NCI-H1694 treated with DMSO at 0.1 percent for 48 hours (cell line): ENCODE results near the gene HYI.
A peak's percentile ranks its signal among the peaks of the same experiment; 100 is the strongest.
"Not testable (repeated sequence)": the region's sequence is repeated elsewhere in the genome, so short reads cannot be mapped to it uniquely, and the experiment has no call there.

Source experiments
- DNase-seq: peaks from one replicate; lab custom pipeline; 2025; lab: John Stamatoyannopoulos, UW

The HYI gene

DNA sequence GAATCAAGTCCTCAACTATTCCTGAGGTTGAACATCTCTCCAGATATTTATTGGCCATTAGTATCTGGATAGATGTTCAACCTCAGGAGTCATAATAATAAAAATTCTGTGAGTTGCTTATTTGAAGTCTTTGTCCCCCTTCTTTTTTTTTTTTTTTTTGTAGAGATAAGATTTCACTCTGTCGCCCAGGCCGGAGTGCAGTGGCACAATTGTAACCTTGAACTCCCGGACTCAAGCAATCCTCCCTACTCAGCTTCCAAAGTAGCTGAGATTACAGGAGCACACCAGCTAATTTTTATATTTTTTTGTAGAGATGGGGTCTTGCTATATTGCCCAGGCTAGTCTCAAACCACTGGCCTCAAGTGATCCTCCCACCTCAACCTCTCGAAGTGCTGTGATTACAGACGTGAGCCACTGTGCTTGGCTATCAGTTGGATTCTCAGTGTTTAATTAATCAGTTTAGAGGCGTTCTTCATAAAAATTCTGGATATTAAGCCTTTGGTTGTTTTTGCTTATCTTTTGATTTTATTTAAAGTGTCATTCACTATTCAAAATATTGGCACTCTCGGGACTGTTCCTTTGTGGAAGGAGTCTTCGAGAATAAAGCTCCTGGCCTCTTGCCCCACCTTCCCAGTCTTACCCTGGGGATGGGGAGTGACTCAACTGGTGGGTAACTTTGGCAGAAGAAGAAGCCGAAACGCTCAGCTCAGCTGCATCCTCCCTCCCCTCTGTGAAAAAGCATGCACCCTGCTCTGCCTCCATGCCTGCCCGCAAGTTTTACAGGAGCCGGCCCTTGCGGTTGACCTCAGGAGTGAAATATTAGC, 11.2 kb upstream of the HYI start:
- DNase-seq = no peak

DNA sequence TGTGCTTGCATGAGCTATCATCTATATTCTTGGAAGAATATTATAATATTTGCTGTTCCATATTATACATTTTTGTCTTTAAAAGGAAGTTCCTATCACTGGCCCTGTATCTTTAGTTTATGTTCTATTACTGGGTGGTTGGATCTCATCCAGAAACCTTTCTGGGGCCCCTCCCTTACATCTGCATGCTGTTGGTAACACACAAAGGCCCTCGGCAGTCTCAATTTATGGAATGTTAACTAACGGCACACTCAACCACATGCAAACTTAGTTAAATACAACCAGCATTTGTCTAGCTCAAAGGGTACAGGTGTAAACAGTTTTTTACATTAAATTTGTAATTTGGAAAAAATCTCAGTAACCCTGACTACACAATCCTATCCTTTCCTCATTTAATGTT, 9.7 kb upstream of the HYI start:
- DNase-seq = peak; percentile 4

DNA sequence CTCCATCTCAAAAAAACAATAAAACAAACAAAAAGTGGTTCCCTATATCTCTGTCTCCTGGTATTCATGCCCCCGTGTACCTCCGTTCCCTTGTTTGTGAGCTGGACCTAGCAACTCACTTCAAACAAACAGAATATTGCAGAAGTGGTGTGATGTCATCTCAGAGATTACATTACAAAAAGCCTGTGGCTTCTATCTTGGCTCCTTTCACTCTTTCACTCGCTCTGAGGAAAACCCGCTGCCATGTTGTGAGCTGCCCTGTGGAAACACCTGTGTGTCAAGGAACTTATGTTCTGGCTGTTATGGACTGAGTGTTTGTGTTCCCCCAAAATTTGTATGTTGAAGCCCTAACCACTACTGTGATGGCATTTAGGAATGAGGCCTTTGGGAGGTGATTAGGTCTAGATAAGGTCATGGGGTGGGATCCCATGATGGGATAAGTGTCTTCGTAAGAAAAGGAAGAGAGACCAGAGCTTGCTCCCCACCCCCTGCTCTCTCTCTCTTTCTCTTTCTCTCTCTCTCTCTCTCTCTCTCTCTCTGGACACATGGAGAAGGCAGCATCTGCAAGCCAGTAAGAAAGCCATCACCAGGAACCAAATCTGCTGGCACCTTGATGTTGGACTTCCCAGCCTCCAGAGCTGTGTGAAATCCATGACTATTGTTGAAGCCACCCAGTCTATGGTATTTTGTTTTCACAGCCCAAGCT, 7.4 kb upstream of the HYI start:
- DNase-seq = no peak

DNA sequence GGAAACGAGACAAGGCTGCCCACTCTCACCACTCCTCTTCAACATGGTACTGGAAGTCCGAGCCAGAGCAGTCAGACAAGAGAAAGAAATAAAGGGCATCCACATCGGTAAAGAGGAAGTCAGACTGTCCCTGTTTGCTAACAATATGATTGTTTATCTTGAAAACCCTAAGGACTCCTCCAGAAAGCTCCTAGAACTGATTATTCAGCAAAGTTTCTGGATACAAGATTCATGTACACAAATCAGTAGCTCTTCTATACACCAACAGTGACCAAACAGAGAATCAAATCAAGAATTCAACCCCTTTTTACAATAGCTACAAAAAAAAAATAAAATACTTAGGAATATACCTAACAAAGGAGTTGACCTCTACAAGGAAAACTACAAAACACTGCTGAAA, 4.6 kb upstream of the HYI start:
- not testable (repeated sequence) for DNase-seq

DNA sequence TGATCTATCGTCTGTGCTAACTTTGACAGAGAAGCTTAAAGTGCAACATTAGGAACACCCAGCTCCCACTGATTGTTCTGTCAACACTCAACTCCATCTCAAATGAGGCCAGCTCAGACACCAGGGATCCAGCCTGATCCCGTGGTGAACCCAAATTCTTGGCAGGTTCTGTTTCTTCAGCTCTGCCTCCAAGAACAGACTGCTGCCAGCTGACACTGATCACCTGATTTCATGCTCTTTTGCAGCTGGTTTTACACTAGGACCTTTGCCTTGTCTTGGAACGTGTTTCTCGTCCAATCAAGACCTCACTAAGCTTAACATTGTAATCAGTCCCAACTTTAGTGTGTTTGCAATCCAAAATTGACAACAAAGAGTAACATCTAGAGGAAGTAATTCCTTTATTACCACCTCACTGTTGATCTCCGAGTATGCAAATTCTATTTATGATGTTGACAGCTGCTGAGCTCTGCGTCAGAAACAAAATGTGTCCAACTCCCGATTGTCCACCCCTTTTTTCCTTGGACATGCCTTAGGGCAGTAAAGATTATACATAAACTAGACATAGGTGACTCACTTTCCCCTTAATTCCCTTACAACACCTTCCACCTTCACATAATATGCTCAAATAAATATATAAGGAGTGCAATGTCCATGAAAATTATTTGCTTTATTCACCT, 1.6 kb upstream of the HYI start:
- DNase-seq = no peak

DNA sequence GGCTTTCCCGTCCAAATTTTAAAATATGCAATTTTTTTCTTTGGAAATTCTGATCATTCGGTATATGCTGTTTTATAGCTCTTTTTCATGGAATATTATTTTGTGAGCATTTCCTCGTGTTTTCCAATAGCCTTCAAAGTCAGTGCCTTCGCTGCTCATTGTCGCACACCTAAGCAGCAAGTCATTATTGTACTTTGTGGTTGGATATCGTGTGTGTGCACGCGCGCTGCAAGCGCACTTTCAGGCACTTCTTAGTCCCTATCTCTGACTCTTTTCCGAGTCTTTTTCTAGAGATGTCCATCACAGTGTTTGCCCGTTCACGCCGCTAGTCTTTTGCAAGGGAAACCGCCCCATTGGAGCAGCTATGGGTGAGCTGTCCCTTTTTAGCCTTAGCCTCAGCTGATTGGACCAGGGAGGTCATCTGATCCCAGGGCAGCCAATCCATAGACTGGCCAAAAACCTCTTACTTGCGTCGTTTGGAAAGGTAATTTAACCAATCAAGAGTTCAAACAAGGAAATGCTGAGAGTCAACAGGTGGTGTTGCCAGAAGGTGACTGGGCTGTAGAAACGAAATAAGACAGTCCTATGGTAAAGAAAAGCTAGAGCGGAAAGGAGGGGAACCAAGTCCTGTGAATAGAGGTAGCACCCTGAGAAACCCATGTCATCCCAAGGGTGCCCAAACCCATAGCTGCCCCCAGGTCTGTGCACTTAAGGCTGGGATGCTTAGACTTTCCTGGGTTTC, 710 bp upstream of the HYI start:
- no peak for DNase-seq

DNA sequence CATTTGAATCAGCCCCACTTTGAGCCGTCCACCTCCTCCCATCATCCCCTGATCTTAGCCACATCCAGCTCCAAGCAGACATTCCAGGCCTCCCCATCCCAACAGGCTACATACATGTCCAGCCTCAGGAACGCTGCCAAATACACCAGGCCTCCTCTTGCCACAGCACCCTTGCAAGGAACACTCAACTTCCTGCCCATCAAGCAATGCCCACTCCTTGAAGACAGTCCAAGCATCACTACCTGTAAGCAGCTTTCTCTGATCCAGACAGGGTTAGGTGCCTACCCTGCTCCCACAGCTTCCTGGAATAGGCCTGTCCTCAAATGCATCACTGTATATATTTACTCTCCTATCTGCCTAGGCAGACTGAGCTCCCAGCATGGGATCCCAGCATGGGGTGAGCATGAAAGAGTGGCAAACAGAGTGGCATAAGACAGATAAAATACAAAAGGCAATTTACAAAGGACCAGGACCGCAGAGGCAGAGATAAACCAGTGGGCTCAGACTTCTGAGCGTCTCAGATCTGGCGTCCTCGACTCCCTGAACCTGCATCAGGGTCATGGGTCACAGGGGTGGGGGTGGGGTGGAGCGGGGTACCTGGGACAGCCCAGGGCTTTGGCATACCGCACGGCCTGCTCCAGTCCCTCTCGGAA, 816 bp downstream of the HYI start:
- DNase-seq = no peak

DNA sequence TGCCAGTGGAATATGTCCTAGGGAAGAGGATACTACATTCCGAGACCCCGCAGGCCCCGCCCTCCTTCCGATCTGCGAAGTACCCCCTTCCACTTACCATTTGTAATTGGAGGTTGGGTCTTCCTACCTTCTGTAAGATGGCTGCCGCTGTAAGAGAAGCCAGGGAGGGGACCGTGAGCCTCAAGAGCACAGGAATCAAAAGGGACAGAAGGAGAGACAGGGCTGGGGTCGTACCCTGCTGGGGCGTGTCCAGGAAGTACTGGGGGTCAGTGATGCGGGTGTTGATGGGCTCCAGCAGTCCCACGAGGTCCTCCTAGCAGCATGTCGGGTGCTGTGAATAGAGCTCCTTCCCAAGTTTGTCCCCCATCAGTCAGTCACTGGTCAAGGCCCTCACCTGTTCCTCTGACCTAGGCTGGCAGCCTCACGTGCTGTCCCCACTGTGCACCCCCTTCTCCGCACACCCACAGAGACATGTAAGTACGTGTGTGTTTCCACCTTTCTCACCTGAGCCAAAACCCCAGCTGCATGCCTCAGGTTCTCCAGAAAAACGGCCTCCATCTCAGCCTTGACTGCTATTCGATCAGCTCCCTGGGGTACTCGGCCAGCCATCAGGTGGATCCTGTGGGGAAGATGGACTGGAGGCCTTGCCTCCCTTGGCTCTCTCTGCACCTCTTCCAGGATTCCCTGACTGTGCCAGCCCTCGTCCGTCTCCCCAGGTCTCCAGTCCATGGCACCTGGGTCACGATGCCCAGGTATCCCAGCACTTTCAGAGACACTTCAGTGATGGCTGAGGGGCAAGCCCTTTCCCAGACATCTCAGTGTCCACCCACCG, 1.8 kb downstream of the HYI start:
- DNase-seq = no peak

DNA sequence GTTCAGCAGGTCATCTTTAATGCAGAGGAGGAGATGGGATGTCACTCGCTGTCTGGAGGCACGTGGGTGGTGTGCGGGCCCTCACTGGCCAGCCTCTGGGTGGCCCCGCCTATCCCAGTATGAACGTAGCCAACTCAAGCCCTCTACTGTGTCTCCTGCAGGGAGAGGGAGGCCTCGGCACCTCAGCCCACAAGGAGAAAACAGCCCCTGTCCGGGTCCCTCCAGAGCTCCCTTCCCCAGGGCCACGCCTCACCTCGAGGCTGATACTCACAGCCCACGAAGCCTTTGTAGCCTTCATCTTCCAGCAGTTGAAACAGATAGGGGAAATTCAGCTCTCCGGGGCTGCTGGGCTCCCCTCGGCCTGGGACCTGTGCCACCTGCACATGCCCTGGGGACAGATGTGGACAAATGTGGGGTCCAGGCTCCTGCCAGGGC, 2.6 kb downstream of the HYI start:
- DNase-seq = no peak

DNA sequence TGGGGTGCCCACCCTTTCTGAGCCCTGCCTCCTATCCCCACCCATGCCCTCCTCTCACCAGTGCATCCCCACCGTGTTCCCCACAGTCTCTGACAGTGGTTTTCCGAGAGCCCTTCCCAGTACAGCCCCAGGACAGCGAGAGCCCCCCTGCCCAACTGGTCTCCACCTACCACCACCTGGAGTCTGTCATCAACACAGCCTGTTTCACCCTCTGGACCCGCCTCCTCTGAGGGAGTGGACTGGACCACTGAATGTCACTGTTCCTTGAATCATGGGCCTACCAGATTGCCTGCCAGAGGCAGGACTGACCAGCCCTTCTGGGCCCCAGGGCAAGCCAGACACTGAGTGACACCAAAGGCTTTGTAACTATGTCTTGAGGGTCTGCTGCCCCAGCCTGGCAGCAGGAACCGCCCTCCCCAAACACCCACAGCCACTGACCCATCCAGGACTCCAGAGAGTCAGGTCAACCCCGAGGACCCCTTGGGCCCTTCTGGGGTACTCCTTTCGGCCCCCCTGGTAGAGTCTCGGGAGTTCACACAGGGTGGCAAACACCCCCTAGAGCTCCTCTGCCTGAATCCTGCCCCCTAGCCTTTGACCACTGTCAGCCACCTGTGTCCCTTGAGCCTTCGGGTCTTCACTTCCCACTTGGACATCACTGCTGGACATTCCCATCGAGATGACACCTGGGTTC, 3.3 kb downstream of the HYI start:
- no peak for DNase-seq

DNA sequence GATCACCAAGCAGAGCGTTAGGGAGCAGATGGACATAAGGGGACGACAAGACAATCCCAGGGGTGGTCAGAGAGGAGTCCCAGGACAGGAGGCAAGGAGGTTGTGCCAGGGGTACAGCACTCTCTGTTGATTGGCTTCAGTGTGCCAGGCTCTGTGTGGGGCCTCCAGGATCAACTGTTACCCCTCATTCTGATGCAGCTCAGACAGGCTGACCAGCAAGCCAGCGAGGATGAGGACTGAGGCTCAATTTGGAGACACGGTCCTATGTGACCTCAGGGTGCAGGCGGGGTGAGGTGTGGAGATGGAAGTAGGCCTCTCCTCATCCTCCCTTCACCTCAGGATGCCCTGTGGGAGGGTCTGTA, 4.0 kb downstream of the HYI start:
- DNase-seq = no peak

DNA sequence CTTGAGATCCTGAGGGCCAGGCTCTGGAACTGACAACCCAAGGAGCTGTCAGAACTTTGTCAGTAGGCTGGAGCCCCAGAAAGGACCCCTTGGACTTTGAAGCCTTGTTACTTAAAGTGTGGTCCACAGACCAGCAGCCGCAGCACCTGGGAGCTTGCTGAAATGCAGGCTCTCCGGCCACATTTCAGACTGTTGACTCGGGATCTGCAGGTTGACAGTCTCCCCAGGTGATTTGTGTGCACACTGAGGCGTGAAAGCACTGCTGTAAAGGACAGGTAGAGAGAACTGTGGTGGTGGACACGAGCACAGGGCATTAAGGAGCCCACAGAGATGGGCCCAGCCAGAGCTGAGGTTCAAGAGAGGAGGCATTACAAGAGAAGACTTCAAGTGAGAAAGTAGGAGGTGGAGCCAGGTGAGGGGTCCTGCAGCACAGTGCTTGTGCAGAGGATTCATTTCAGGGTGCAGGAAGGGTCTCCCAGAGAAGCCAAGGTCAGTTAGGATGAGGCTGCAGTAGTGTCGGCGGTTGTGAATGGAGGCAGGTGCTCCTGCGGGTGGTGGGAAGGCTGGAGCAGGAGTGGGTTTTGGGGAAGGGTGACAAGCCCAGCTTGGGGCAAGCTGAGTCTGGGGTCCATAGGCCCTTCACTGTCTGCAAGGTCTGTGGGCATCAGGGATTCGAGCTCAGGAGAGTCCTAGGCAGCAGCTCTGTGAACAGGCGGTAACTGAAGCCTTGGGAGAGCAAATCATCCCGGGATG, 4.6 kb downstream of the HYI start:
- no peak for DNase-seq

DNA sequence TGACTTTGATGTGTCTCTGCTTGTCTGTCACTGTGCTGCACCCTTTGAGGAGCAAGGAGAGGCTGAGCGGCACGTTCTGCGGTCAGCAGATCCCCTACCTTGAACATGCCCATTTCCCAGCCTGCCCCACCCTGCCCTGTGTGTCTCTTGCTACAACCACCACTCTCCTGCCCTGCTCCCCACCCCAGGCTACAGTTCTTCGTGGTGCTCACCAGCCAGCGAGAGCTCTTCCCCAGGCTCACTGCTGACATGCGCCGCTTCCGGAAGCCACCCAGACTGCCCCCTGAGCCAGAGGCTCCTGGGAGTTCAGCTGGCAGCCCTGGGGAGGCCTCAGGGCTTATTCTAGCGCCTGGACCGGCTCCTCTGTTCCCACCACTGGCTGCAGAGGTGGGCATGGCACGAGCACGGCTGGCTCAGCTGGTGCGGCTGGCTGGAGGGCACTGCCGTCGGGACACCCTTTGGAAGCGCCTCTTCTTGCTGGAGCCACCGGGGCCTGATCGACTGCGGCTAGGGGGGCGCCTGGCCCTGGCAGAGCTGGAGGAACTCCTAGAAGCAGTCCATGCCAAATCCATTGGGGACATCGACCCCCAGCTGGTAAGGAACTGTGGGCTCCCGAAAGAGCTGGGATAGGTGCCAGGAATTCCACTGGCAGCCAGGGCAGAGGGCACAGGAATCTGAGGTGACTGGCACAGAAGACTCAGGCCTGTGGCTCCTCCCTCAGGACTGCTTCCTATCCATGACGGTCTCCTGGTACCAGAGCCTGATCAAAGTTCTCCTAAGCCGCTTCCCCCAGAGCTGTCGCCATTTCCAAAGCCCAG, 5.6 kb downstream of the HYI start:
- DNase-seq = no peak

DNA sequence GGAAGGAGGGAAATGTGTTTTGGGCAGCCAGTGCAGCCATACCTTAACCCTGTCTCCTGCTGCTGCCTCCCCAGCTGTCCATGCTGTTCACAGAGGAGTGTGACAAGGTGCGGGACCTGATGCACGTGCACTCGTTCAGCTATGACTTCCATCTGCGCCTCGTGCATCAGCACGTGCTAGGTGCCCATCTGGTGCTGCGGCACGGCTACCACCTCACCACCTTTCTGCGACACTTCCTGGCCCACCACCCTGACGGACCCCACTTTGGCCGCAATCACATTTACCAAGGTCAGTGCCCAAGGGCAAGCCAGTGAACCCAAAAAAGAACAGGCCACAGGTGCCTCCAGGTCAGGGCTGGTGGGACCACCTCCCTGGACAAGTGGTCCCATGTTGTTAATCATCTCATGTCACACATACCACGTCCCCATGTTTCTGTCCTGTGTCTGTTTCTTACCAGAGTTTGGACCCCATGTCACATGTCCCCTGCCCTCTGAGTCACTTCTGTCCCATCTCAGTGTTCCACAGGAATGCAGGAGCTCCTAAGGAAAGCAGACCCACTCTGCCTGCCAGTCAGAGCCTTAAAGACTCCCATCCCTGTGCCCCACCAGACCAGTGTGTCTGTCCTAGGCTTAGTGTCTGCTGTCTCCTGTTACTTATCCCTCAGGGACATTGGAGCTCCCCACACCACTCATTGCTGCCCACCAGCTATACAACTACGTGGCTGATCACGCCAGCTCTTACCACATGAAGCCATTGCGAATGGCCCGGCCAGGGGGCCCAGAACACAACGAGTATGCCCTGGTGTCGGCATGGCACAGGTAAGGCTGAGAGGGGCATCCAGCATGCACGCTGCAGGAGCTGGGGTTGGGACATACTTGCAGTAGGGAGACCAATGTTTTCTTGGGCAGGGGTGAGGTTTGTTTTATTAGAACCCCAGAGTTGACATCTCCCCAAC, 6.6 kb downstream of the HYI start:
- no peak for DNase-seq

DNA sequence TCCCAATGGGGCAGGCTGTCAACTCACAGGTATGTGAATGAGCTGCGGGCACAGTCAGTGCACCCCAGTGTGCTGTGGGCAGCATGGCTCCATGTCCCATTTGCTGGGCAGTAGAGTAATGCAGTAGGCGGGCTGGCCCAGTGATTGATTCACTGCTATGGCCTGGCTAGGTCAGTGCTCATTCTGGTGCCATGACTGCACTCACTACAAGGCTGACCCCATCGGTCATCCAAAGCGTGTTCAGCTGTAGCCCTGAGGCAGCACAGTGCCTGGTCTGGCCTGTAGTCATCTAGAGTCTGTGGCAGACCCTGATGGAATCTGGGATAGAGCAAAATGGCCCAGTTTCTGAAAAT, 7.4 kb downstream of the HYI start:
- no peak for DNase-seq

DNA sequence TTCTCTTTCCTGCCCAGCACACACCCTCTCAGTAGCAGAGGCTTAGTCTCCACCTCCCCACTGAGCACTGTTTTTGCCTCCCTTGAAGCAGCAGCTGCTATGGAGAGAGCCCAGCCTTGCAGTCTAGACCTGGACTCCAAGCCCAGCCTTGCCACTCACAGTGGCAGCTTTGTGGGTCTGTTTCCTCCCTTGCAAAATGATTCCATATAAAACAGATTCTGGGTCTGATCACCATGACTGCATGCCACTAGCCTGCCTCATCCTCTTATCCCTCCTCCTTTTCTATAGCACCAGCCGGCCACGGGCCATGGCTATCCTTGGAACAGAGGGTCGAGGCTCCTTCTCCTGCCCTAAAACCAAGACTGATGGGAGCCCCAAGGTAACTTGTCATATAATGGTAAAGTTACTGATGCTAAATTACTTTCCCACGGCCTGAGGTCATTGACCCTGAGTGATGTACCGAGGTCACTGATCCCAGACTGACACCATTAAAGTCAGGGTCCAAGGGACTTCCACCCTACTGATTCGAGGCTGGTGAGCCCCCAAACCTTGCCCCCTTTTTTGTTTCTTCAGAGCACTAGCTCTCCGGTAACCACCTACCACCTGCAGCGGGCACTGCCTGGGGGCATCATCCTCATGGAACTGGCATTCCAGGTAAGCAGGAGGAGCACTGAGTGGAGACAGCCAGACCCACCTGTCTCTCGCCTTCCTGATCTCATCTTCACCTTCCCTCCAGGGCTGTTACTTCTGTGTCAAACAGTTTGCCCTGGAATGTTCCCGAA, 7.9 kb downstream of the HYI start:
- no peak for DNase-seq

DNA sequence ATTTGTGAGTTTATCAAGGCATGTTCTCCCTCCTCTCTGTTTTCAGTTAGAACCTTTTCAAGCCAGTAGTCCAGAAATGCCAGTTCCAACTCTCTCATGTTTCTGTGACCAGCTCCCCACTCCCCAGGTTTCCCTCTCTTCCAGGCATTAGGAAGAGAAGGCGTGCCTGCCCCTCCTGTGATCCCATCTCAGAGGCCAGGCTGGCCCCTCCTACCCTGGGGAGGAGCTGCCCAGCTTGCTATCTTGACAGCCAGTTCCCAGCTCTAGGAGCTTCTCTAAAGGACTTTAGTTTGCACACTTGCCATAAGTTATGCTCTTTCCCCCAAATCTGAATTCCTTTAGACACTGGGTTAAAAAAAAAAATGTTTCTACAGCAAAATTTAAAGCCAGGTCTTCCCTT, 8.9 kb downstream of the HYI start:
- no peak for DNase-seq
